Breast epithelium (tissue), 4 donors: ENCODE data around the gene VLDLR. TPM values are rescaled to one million over a fixed set of nuclear protein-coding genes. Genes with fewer than 3 reads are reported as not detected.

Source experiments
- DNase-seq, 2 donors: peaks; one replicate each; pipeline ENCODE4 v3.0.0-alpha.2; 2019; ENCODE audit warnings: low spot score in 2 of 2
- H3K27ac ChIP-seq, 2 donors: fragments of 200-600 bp; sonication (generic) in 1 of 2; one replicate each; pipeline ENCODE4 v1.5.1; 2016 to 2019; ENCODE audit warnings: mild to moderate bottlenecking in 1 of 2
- H3K27me3 ChIP-seq, 2 donors: fragments of 200-600 bp; sonication (generic) in 1 of 2; one replicate each; pipeline versions ENCODE4 v1.5.1 to v1.6.0; 2017 to 2019; ENCODE audit warnings: control low read depth in 1 of 2, mild to moderate bottlenecking in 1 of 2
- H3K36me3 ChIP-seq: fragments of 200-600 bp; one replicate; pipeline ENCODE4 v1.5.1; 2019
- H3K4me1 ChIP-seq, 2 donors: fragments of 200-600 bp; sonication (generic); one replicate each; pipeline ENCODE4 v1.5.1; 2016 to 2019; ENCODE audit warnings: control low read depth in 1 of 2
- H3K4me3 ChIP-seq, 3 donors: fragments of 200-600 bp; sonication (generic); 1 replicate in 2 of 3; 2 replicates in 1 of 3; pipeline ENCODE4 v1.5.1; 2016 to 2019; ENCODE audit warnings: mild to moderate bottlenecking in 3 of 3, moderate library complexity in 2 of 3
- H3K9me3 ChIP-seq, 2 donors: fragments of 200-600 bp; sonication (generic) in 1 of 2; one replicate each; pipeline ENCODE4 v1.5.1; 2016 to 2019; ENCODE audit warnings: control low read depth in 1 of 2
- CTCF ChIP-seq, 3 donors: fragments of 450-650 bp; IDR thresholded peaks; one replicate each; pipeline ENCODE4 v1.5.1; 2016 to 2017; ENCODE audit warnings: antibody characterized with exemption in 3 of 3, mild to moderate bottlenecking in 3 of 3, moderate library complexity in 3 of 3
- POLR2A ChIP-seq: fragments of 450-650 bp; IDR thresholded peaks from one replicate; pipeline ENCODE4 v1.6.1; 2016; ENCODE audit warnings: antibody characterized with exemption, mild to moderate bottlenecking, moderate library complexity
- POLR2AphosphoS5 ChIP-seq, 3 donors: sonication (generic); formaldehyde crosslinking; IDR thresholded peaks; one replicate each; pipeline ENCODE4 v1.6.1; 2017; ENCODE audit warnings: antibody characterized with exemption in 3 of 3
- intact Hi-C: fragments of 100-400 bp; cut with DNase I; formaldehyde crosslinking; loops from one replicate; pipeline ENCODE4 v1.15.1; 2023; ENCODE audit warnings: low total_unique reads
- total RNA-seq, 3 donors: library from RNA; depleted of rRNA; stranded (reverse); fragments of >200 nt; gene quantifications; one replicate each; pipeline ENCODE4 v1.1.0, GENCODE V29; 2016

The VLDLR gene
- total RNA-seq, 3 donors from 2014 or later, result 6.7 to 11.7 (median 7.5) TPM

- intact Hi-C loops, result no loop called here
- Histone ChIP-seq H3K4me3 (no peak overlapping the region), H3K36me3 (no peaks in the 10 kb centered on the region), H3K9me3 (no peaks in the 10 kb centered on the region), H3K27ac (no peak overlapping the region), H3K27me3 (no peaks in the 10 kb centered on the region), H3K4me1 (no peaks in the 10 kb centered on the region)
- no peak for DNase-seq
- TF ChIP-seq CTCF (IDR thresholded peaks at IDR 0.05), result no peak
- TF ChIP-seq POLR2A, result no peak
- TF ChIP-seq POLR2AphosphoS5 (IDR thresholded peaks at IDR 0.05), result no peak
Observed at GRCh38 chr9:2640570-2640969, 19.0 kb downstream of the VLDLR start.

- no peak for TF ChIP-seq POLR2A
- no peak for TF ChIP-seq POLR2AphosphoS5 (IDR thresholded peaks at IDR 0.05)
- TF ChIP-seq CTCF (IDR thresholded peaks at IDR 0.05), result no peak
- Histone ChIP-seq H3K4me1 (no peaks in the 10 kb centered on the region), H3K4me3 (no peak overlapping the region), H3K36me3 (no peaks in the 10 kb centered on the region), H3K9me3 (no peaks in the 10 kb centered on the region), H3K27me3 (no peaks in the 10 kb centered on the region), H3K27ac (no peak overlapping the region)
- intact Hi-C loops, result no loop called here
- no peak for DNase-seq
Observed at GRCh38 chr9:2641033-2641432, 19.4 kb downstream of the VLDLR start.

GRCh38 chr9:2642068-2642467 lies 20.5 kb downstream of the VLDLR start:
- no peak overlapping the region for H3K27ac ChIP-seq
- H3K4me1 ChIP-seq, result no peaks in the 10 kb centered on the region
- intact Hi-C loops, result no loop called here
- no peaks in the 10 kb centered on the region for H3K27me3 ChIP-seq
- H3K9me3 ChIP-seq, result no peaks in the 10 kb centered on the region
- no peak overlapping the region for H3K4me3 ChIP-seq
- no peak for DNase-seq
- H3K36me3 ChIP-seq, result no peaks in the 10 kb centered on the region
- TF ChIP-seq POLR2A, result no peak
- TF ChIP-seq POLR2AphosphoS5 (IDR thresholded peaks at IDR 0.05), result no peak
- no peak for TF ChIP-seq CTCF (IDR thresholded peaks at IDR 0.05)

GRCh38 chr9:2645569-2645968 lies 24.0 kb downstream of the VLDLR start:
- no peaks in the 10 kb centered on the region for H3K27me3 ChIP-seq
- no peaks in the 10 kb centered on the region for H3K9me3 ChIP-seq
- peaks cover 3% of the 10 kb centered on the region for H3K36me3 ChIP-seq
- DNase-seq, result no peak
- no peak overlapping the region for H3K27ac ChIP-seq
- no peaks in the 10 kb centered on the region for H3K4me1 ChIP-seq
- TF ChIP-seq CTCF (IDR thresholded peaks at IDR 0.05) (no peak), POLR2A (no peak), POLR2AphosphoS5 (IDR thresholded peaks at IDR 0.05) (no peak)
- H3K4me3 ChIP-seq, result no peak overlapping the region
- intact Hi-C loops, result no loop called here

- no peaks in the 10 kb centered on the region for H3K27me3 ChIP-seq
- TF ChIP-seq CTCF (IDR thresholded peaks at IDR 0.05) (no peak), POLR2A (no peak), POLR2AphosphoS5 (IDR thresholded peaks at IDR 0.05) (no peak)
- H3K4me3 ChIP-seq, result no peak overlapping the region
- intact Hi-C loops, result no loop called here
- no peaks in the 10 kb centered on the region for H3K9me3 ChIP-seq
- peak overlapping the region; percentile 23 to 40 for H3K27ac ChIP-seq
- H3K36me3 ChIP-seq, result peaks cover 5% of the 10 kb centered on the region
- DNase-seq, result no peak
- H3K4me1 ChIP-seq, result no peaks in the 10 kb centered on the region
Observed at GRCh38 chr9:2655411-2655901, 33.9 kb downstream of the VLDLR start.
